ENCODE results near the gene PRKN. TPM values are rescaled to one million over a fixed set of nuclear protein-coding genes. Genes with fewer than 3 reads are reported as not detected.
A peak's percentile ranks its signal among the peaks of the same experiment; 100 is the strongest.

Gene PRKN
- total and polyA plus RNA-seq, 2 donors (not counting 1 experiment from before 2014, with no cell fraction given): 0.43 to 4.6 TPM

DNA sequence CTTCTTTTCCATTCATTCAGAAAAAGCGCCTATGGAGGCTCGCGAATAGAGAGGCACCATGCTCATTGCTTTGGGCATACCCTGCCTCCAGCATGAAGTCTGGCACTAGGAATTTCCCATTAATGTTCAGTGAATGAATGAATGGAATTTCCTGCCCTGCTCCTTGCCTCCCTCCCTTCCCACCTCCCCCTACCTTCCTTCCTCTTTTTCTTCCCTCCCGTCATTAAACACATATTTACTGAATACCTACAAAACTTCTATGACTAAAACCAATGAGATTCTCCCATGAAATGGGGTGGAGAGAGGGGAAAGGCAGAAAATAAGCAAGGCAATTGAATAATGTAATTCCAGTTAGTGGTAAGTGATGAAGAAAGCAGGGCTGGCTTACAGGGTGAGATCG, 1239.9 kb downstream of the PRKN start:
- no peak overlapping the region for H3K9ac ChIP-seq (ENCODE audit: insufficient read depth, low read length)
- no peaks in the 10 kb centered on the region for H3K36me3 ChIP-seq (ENCODE audit: control insufficient read depth, insufficient read depth, low read length)
- H3K4me1 ChIP-seq (ENCODE audit: control insufficient read depth, extremely low read depth, insufficient read depth, low read length): no peaks in the 10 kb centered on the region
- H3K4me2 ChIP-seq (ENCODE audit: extremely low read depth, insufficient read depth, low read length): no peak overlapping the region
- no peak overlapping the region for H3K27ac ChIP-seq (ENCODE audit: insufficient read depth, low read length)
- peak in 1 of 2 donors; percentile 30 for DNase-seq (ENCODE audit: low read depth in 2 of 2)
- H2AFZ ChIP-seq (ENCODE audit: low read length): no peak overlapping the region
- H4K20me1 ChIP-seq (ENCODE audit: control insufficient read depth, extremely low read depth, insufficient read depth, low read length): no peaks in the 10 kb centered on the region
- no peaks in the 10 kb centered on the region for H3K27me3 ChIP-seq (ENCODE audit: control insufficient read depth, insufficient read depth, low read length)
- no peaks in the 10 kb centered on the region for H3K9me3 ChIP-seq (ENCODE audit: control insufficient read depth, insufficient read depth, low read depth, low read length)
- no peaks in the 10 kb centered on the region for H3K79me2 ChIP-seq (ENCODE audit: control insufficient read depth, insufficient read depth, low read length)
- H3K4me3 ChIP-seq (replicated peaks in 1 of 4; ENCODE audit: control extremely low read depth in 1 of 4, insufficient read depth in 1 of 4, low read depth in 3 of 4, low read length in 4 of 4): no peak overlapping the region
- TF ChIP-seq CTCF (conservative IDR thresholded peaks at IDR 0.05 in 1 of 2, IDR thresholded peaks at IDR 0.05 in 1 of 2; ENCODE audit: low read depth in 1 of 2, low read length in 2 of 2): no peak
- no peak for TF ChIP-seq EZH2 (IDR thresholded peaks at IDR 0.05; ENCODE audit: low read length, missing control alignments)

GRCh38 chr6:161487217-161487531, 1240.4 kb downstream of the PRKN start:
- no peak for DNase-seq (ENCODE audit: low read depth in 2 of 2)
- H3K27me3 ChIP-seq (ENCODE audit: control insufficient read depth, insufficient read depth, low read length): no peaks in the 10 kb centered on the region
- H3K4me3 ChIP-seq (replicated peaks in 1 of 4; ENCODE audit: control extremely low read depth in 1 of 4, insufficient read depth in 1 of 4, low read depth in 3 of 4, low read length in 4 of 4): no peak overlapping the region
- no peak overlapping the region for H2AFZ ChIP-seq (ENCODE audit: low read length)
- H3K36me3 ChIP-seq (ENCODE audit: control insufficient read depth, insufficient read depth, low read length): no peaks in the 10 kb centered on the region
- no peak for TF ChIP-seq CTCF (conservative IDR thresholded peaks at IDR 0.05 in 1 of 2, IDR thresholded peaks at IDR 0.05 in 1 of 2; ENCODE audit: low read depth in 1 of 2, low read length in 2 of 2)
- no peak for TF ChIP-seq EZH2 (IDR thresholded peaks at IDR 0.05; ENCODE audit: low read length, missing control alignments)
- no peak overlapping the region for H3K27ac ChIP-seq (ENCODE audit: insufficient read depth, low read length)
- H3K79me2 ChIP-seq (ENCODE audit: control insufficient read depth, insufficient read depth, low read length): no peaks in the 10 kb centered on the region
- H3K9me3 ChIP-seq (ENCODE audit: control insufficient read depth, insufficient read depth, low read depth, low read length): no peaks in the 10 kb centered on the region
- H3K4me1 ChIP-seq (ENCODE audit: control insufficient read depth, extremely low read depth, insufficient read depth, low read length): no peaks in the 10 kb centered on the region
- no peak overlapping the region for H3K4me2 ChIP-seq (ENCODE audit: extremely low read depth, insufficient read depth, low read length)
- H3K9ac ChIP-seq (ENCODE audit: insufficient read depth, low read length): no peak overlapping the region
- no peaks in the 10 kb centered on the region for H4K20me1 ChIP-seq (ENCODE audit: control insufficient read depth, extremely low read depth, insufficient read depth, low read length)

DNA sequence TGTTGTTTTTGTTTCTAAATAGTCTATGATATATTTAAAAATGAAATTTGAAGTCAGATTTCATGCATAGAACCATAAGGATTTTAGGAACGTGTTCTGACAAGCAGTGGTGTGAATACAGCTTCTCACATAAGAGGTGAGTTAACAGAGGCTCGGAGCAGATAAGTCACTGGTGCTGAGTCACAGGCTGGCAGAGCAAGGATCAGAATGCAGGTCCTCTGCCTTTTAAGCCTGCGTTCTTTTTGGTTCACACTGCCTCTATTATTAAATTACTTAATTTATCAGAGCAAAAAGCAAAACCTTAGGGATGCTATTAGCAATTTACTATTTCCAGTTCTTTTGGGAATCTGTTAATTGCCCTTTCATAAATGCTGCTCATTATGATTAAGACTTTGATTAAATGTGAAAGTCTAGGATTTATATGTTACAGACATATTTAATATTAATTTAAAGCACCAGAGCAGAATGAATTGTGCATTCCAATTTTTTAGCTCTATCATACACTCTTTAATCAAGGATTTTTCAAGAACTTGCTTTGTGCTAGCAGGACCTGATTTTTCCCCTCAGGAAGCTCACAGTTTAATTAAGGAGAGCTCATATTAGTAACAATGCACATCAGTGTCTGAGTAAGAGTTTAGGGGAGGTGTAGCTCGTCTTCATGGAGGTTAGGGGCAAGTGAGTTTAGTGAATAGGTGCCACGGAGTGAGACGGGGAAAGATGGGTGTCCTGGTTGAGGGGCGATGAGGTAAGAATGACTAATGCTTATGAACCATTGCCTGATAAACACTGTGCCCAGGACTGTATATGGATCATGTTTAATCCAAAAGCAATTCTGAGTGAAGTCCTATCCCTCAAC, 1241.0 kb downstream of the PRKN start:
- Histone ChIP-seq H3K27me3 (ENCODE audit: control insufficient read depth, insufficient read depth, low read length) (no peaks in the 10 kb centered on the region), H4K20me1 (ENCODE audit: control insufficient read depth, extremely low read depth, insufficient read depth, low read length) (no peaks in the 10 kb centered on the region), H3K4me2 (ENCODE audit: extremely low read depth, insufficient read depth, low read length) (no peak overlapping the region), H3K27ac (ENCODE audit: insufficient read depth, low read length) (no peak overlapping the region), H3K4me3 (replicated peaks in 1 of 4; ENCODE audit: control extremely low read depth in 1 of 4, insufficient read depth in 1 of 4, low read depth in 3 of 4, low read length in 4 of 4) (no peak overlapping the region), H3K36me3 (ENCODE audit: control insufficient read depth, insufficient read depth, low read length) (no peaks in the 10 kb centered on the region), H3K9me3 (ENCODE audit: control insufficient read depth, insufficient read depth, low read depth, low read length) (no peaks in the 10 kb centered on the region), H3K79me2 (ENCODE audit: control insufficient read depth, insufficient read depth, low read length) (no peaks in the 10 kb centered on the region), H3K9ac (ENCODE audit: insufficient read depth, low read length) (no peak overlapping the region), H3K4me1 (ENCODE audit: control insufficient read depth, extremely low read depth, insufficient read depth, low read length) (no peaks in the 10 kb centered on the region), H2AFZ (ENCODE audit: low read length) (no peak overlapping the region)
- no peak for TF ChIP-seq EZH2 (IDR thresholded peaks at IDR 0.05; ENCODE audit: low read length, missing control alignments)
- no peak for TF ChIP-seq CTCF (conservative IDR thresholded peaks at IDR 0.05 in 1 of 2, IDR thresholded peaks at IDR 0.05 in 1 of 2; ENCODE audit: low read depth in 1 of 2, low read length in 2 of 2)
- DNase-seq (ENCODE audit: low read depth in 2 of 2): peak; percentile 41 to 84

Measured in fibroblast of lung (primary cell).